ENCODE measurements around the gene MORN4. TPM values are rescaled to one million over a fixed set of nuclear protein-coding genes. Genes with fewer than 3 reads are reported as not detected.

MORN4 gene
- total RNA-seq, 1 experiment from 2014 or later: 11.9 TPM

DNA sequence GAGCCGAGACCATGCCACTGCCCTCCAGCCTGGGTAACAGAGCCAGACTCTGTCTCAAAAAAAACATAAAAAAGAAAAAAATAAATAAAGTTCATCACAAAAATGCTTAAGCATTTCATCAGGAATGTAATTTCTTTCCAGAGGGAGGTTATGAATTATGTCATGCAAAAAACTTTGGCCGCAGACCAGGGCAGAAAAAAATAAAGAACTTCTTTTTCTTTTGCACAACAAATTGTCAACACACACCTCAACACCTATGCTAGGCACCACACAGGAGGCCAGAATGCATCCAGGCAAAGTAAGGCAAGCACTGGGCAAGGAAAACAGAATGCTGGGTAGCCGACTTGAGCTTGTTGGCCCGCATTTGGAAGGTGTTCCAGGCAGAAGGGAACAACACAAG lies 39.9 kb downstream of the MORN4 start:
- WGBS (ENCODE audit: extremely low coverage, insufficient read length, low lambda C conversion rate): no CpG with 5 or more reads among the region's 4 CpGs
- no peaks in the 10 kb centered on the region for H3K27me3 Mint-ChIP-seq (ENCODE audit: low read depth)

More for the DNA sequence above, 39.9 kb downstream of the MORN4 start:
- no peaks in the 10 kb centered on the region for H3K9me3 ChIP-seq (ENCODE audit: control insufficient read depth, low read depth, low read length)
- Mint-ChIP-seq H3K4me1 (peaks cover 0 to 2% of the 10 kb centered on the region in 2 experiments; a peak in 1 of 4 replicates), H3K27ac (no peak overlapping the region; a peak in 1 of 7 replicates), H3K9me3 (no peaks in the 10 kb centered on the region), H3K36me3 (ENCODE audit: insufficient read depth in 1 of 3, low read depth in 3 of 3) (no peaks in the 10 kb centered on the region), H3K4me3 (no peak overlapping the region)
- no peak overlapping the region for H3K4me2 ChIP-seq (ENCODE audit: insufficient read depth, insufficient read length, low read length)
- H3K23ac ChIP-seq (ENCODE audit: insufficient read length, low read depth, low read length): no peak overlapping the region
- no peak overlapping the region for H3K27ac ChIP-seq (ENCODE audit: insufficient read length, low read depth, low read length)
- H3K9ac ChIP-seq (ENCODE audit: extremely low read depth, insufficient read length, low read length): no peak overlapping the region
- H2BK12ac ChIP-seq (ENCODE audit: insufficient read length, low read depth, low read length): no peak overlapping the region
- H3K27me3 ChIP-seq (ENCODE audit: insufficient read depth, low read length): no peaks in the 10 kb centered on the region
- TF ChIP-seq, protein P1, sequence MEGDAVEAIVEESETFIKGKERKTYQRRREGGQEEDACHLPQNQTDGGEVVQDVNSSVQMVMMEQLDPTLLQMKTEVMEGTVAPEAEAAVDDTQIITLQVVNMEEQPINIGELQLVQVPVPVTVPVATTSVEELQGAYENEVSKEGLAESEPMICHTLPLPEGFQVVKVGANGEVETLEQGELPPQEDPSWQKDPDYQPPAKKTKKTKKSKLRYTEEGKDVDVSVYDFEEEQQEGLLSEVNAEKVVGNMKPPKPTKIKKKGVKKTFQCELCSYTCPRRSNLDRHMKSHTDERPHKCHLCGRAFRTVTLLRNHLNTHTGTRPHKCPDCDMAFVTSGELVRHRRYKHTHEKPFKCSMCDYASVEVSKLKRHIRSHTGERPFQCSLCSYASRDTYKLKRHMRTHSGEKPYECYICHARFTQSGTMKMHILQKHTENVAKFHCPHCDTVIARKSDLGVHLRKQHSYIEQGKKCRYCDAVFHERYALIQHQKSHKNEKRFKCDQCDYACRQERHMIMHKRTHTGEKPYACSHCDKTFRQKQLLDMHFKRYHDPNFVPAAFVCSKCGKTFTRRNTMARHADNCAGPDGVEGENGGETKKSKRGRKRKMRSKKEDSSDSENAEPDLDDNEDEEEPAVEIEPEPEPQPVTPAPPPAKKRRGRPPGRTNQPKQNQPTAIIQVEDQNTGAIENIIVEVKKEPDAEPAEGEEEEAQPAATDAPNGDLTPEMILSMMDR (conservative IDR thresholded peaks at IDR 0.05): no peak
- no peaks in the 10 kb centered on the region for H3K79me2 ChIP-seq (ENCODE audit: insufficient read depth, low read length)
- H4K5ac ChIP-seq (ENCODE audit: insufficient read length, low read depth, low read length): no peak overlapping the region
- no peak overlapping the region for H3K56ac ChIP-seq (ENCODE audit: insufficient read length, low read depth, low read length)
- no peak overlapping the region for H2BK15ac ChIP-seq (ENCODE audit: low read depth, low read length)
- H3K14ac ChIP-seq (ENCODE audit: insufficient read depth, low read length): no peak overlapping the region
- no peak overlapping the region for H3K18ac ChIP-seq (ENCODE audit: insufficient read length, low read depth, low read length)
- H3K4me1 ChIP-seq (ENCODE audit: insufficient read depth, low read length): no peaks in the 10 kb centered on the region
- no peak overlapping the region for H2AFZ ChIP-seq (ENCODE audit: low read length)
- no peak overlapping the region for H2BK120ac ChIP-seq (ENCODE audit: low read depth, low read length, poor library complexity, severe bottlenecking)
- no peak overlapping the region for H2BK5ac ChIP-seq (ENCODE audit: insufficient read length, low read length)
- H3T11ph ChIP-seq (ENCODE audit: low read length): no peak overlapping the region
- no peak overlapping the region for H2BK20ac ChIP-seq (ENCODE audit: low read depth, low read length, poor library complexity, severe bottlenecking)
- H4K91ac ChIP-seq (ENCODE audit: insufficient read length, low read depth, low read length): no peak overlapping the region
- H3K79me1 ChIP-seq (ENCODE audit: insufficient read depth, low read depth, low read length, poor library complexity, severe bottlenecking): no peaks in the 10 kb centered on the region
- H4K20me1 ChIP-seq (ENCODE audit: control insufficient read depth, insufficient read depth, insufficient read length): no peaks in the 10 kb centered on the region
- H4K8ac ChIP-seq (replicated peaks; ENCODE audit: insufficient read length, low read depth, low read length): no peak overlapping the region
- no peak overlapping the region for H2AK5ac ChIP-seq (ENCODE audit: insufficient read length, low read length)
- no peak for DNase-seq
- H3K23me2 ChIP-seq (ENCODE audit: insufficient read length, low read depth, low read length, poor library complexity, severe bottlenecking): no peaks in the 10 kb centered on the region
- H3K4ac ChIP-seq (ENCODE audit: low read depth, low read length): no peak overlapping the region

Data from H9 (cell line).